Lower lobe of right lung (tissue), 2 donors: ENCODE measurements around the gene ENOX2. TPM values are rescaled to one million over a fixed set of nuclear protein-coding genes. Genes with fewer than 3 reads are reported as not detected.

Experiments
- ATAC-seq, 2 donors: fragments of 200-7000 bp; cut with Tn5 transposase; one replicate each; pipeline ENCODE4 v1.9.1; 2020 to 2022; ENCODE audit warnings: mild to moderate bottlenecking in 2 of 2, moderate library complexity in 2 of 2
- DNase-seq: peaks from one replicate; pipeline ENCODE4 v3.0.0-alpha.2; 2020
- H3K27ac ChIP-seq: fragments of 200-600 bp; one replicate; pipeline ENCODE4 v1.8.0; 2022
- H3K27me3 ChIP-seq: fragments of 200-600 bp; one replicate; pipeline ENCODE4 v1.8.0; 2022; ENCODE audit warnings: low read depth
- H3K36me3 ChIP-seq: fragments of 200-600 bp; one replicate; pipeline ENCODE4 v1.8.0; 2022; ENCODE audit warnings: mild to moderate bottlenecking
- H3K4me1 ChIP-seq: fragments of 200-600 bp; one replicate; pipeline ENCODE4 v1.8.0; 2022
- H3K4me3 ChIP-seq: fragments of 200-600 bp; one replicate; pipeline ENCODE4 v1.8.0; 2022; ENCODE audit warnings: mild to moderate bottlenecking
- H3K9me3 ChIP-seq: fragments of 200-600 bp; one replicate; pipeline ENCODE4 v1.8.0; 2022
- intact Hi-C: fragments of 100-400 bp; cut with DNase I; formaldehyde crosslinking; loops from one replicate; pipeline ENCODE4 v1.11.0; 2022
- total RNA-seq: library from RNA; stranded (reverse); fragmentation: NEBNext Ultra II Directional; extraction: Animal tissue kit (Norgen Biotek cat#: 25700); gene quantifications from one replicate; pipeline ENCODE4 v1.2.1, GENCODE V29; 2021
- TF ChIP-seq, protein P1 (sequence below): fragments of 200-600 bp; IDR thresholded peaks from one replicate; pipeline ENCODE4 v1.8.0; 2022; ENCODE audit warnings: antibody characterized with exemption, mild to moderate bottlenecking
- donor health status: DM: no; HTN: yes; CAD: no; lungs with severe emphysema.

ENOX2 gene
- total RNA-seq, 1 donor from 2014 or later = 16.8 TPM

DNA sequence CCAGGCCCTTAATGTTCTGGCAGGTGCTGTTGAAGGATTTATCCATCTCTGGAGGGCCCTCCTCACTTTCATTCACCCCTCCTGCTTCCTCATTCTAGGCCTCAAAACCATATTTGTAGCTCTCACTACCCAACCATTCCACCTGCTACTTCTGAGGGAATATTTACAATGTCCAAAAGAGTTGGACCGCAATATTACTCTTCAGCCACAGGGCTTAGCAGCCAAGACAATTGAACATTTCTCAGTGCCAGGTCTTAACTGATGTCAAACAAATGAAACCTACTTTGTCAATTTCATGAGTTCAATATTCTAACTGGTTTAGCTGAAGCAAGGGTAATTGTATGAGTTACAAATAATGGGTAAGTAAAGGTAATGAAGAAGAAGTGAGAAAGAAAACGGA lies 113.2 kb downstream of the ENOX2 start:
- TF ChIP-seq, protein P1, sequence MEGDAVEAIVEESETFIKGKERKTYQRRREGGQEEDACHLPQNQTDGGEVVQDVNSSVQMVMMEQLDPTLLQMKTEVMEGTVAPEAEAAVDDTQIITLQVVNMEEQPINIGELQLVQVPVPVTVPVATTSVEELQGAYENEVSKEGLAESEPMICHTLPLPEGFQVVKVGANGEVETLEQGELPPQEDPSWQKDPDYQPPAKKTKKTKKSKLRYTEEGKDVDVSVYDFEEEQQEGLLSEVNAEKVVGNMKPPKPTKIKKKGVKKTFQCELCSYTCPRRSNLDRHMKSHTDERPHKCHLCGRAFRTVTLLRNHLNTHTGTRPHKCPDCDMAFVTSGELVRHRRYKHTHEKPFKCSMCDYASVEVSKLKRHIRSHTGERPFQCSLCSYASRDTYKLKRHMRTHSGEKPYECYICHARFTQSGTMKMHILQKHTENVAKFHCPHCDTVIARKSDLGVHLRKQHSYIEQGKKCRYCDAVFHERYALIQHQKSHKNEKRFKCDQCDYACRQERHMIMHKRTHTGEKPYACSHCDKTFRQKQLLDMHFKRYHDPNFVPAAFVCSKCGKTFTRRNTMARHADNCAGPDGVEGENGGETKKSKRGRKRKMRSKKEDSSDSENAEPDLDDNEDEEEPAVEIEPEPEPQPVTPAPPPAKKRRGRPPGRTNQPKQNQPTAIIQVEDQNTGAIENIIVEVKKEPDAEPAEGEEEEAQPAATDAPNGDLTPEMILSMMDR = no peak
- no peak overlapping the region for H3K4me3 ChIP-seq
- ATAC-seq = no peak
- H3K36me3 ChIP-seq = no peaks in the 10 kb centered on the region
- no peak overlapping the region for H3K27ac ChIP-seq
- no peaks in the 10 kb centered on the region for H3K9me3 ChIP-seq
- no peaks in the 10 kb centered on the region for H3K27me3 ChIP-seq
- no peaks in the 10 kb centered on the region for H3K4me1 ChIP-seq
- no peak for DNase-seq
- intact Hi-C loops = no loop called here

- no peaks in the 10 kb centered on the region for H3K27me3 ChIP-seq
- intact Hi-C loops = no loop called here
Measured at GRCh38 chrX:130788786-130789581, 114.0 kb downstream of the ENOX2 start.

DNA sequence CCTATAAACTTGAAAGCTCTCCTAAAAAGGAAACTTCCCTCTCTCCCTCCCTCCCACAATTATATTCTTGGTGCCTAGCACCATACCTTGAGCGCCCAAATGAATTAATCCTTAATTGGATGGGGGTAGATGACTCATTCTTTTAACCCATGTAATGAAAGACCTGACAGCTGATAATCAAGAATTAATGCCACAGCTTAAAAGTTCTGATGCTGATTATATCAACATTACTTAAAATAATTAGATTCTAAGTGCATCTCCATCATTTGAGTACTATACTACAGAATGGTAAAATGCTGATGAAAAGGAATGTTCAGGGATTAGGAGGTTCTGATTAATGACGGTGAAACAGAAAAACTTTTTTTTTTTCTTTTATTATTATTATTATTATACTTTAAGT lies 117.0 kb downstream of the ENOX2 start:
- intact Hi-C loops = no loop called here
- no peak overlapping the region for H3K4me3 ChIP-seq
- ATAC-seq = no peak
- no peaks in the 10 kb centered on the region for H3K4me1 ChIP-seq
- no peak for DNase-seq
- no peaks in the 10 kb centered on the region for H3K36me3 ChIP-seq
- no peaks in the 10 kb centered on the region for H3K27me3 ChIP-seq
- H3K9me3 ChIP-seq = no peaks in the 10 kb centered on the region
- TF ChIP-seq, protein P1 = no peak
- H3K27ac ChIP-seq = no peak overlapping the region

More at GRCh38 chrX:130788786-130789581, 114.0 kb downstream of the ENOX2 start:
- no peaks in the 10 kb centered on the region for H3K36me3 ChIP-seq
- H3K9me3 ChIP-seq = no peaks in the 10 kb centered on the region
- DNase-seq (no peak), ATAC-seq (no peak)
- H3K4me1 ChIP-seq = no peaks in the 10 kb centered on the region
- TF ChIP-seq, protein P1 = no peak
- no peak overlapping the region for H3K4me3 ChIP-seq
- H3K27ac ChIP-seq = no peak overlapping the region

DNA sequence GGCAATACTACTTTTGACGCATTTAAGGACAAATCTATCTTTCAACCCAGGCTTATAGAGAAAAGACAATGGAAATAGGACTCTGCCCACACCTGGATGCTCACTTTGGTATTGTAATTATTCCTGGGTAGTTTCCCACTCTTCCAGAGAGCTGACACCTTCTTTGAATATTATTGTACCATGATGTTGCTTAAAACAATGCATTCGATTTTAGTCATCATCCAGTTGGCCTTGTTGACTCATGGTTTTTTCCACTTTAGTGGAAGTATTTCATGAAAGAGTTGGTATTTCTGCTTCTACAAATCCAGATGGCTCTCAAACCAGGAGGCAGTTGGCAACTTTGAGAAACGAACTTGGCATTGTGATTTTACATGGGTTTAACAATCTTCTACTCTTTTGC lies 124.2 kb downstream of the ENOX2 start:
- no peaks in the 10 kb centered on the region for H3K36me3 ChIP-seq
- no peak overlapping the region for H3K4me3 ChIP-seq
- H3K27ac ChIP-seq = no peak overlapping the region
- no peaks in the 10 kb centered on the region for H3K27me3 ChIP-seq
- ATAC-seq (no peak), DNase-seq (no peak)
- intact Hi-C loops = no loop called here
- no peaks in the 10 kb centered on the region for H3K4me1 ChIP-seq
- no peaks in the 10 kb centered on the region for H3K9me3 ChIP-seq
- TF ChIP-seq, protein P1 = no peak

DNA sequence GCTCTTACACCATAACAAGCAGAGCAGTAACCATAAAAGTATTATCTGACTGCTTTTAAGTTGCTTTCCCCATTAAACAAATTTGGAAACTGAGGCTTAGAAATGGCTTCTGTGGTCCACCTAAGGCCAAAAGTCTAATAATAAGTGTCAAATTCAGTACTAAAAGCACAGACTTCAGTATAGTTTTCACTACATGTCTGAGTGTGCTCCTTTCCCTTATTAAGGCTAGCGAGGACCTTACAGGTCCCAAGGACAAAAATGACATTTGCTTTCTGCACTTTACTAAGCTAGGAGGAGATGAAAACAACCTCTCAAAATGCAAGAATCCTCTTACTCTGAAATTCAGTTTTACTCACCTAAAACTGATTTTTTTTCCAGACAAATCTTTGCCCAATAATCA lies 127.2 kb downstream of the ENOX2 start:
- TF ChIP-seq, protein P1 = no peak
- Histone ChIP-seq H3K36me3 (no peaks in the 10 kb centered on the region), H3K27me3 (no peaks in the 10 kb centered on the region), H3K4me1 (no peaks in the 10 kb centered on the region), H3K4me3 (no peak overlapping the region), H3K27ac (no peak overlapping the region), H3K9me3 (no peaks in the 10 kb centered on the region)
- DNase-seq (no peak), ATAC-seq (no peak)
- intact Hi-C loops = no loop called here
